HepG2 (cell line): Measurements from ENCODE around the gene PPP2R1B. TPM values are rescaled to one million over a fixed set of nuclear protein-coding genes. Genes with fewer than 3 reads are reported as not detected.

Experiments
- ATF7 ChIP-seq, 2 experiments: fragments of 450-650 bp in 1 of 2; sonication (generic) in 1 of 2; formaldehyde crosslinking in 1 of 2; IDR thresholded peaks; 2 replicates each; pipeline versions ENCODE4 v1.4.0 to v1.6.1; 2016 to 2020; ENCODE audit warnings: antibody characterized with exemption in 1 of 2, mild to moderate bottlenecking in 1 of 2, missing genetic modification reagents in 1 of 2
- DRAP1 ChIP-seq: IDR thresholded peaks from 2 replicates; pipeline ENCODE4 v1.6.1; 2016; ENCODE audit warnings: missing genetic modification reagents, missing compliant biosample characterization
- EZH2 ChIP-seq: conservative IDR thresholded peaks from 2 replicates; pipeline ENCODE4 v1.6.1; 2012; ENCODE audit warnings: mild to moderate bottlenecking, low read depth, low read length, moderate library complexity
- HDAC1 ChIP-seq: sonication (generic); formaldehyde crosslinking; IDR thresholded peaks from 2 replicates; pipeline ENCODE4 v1.5.1; 2020; ENCODE audit warnings: mild to moderate bottlenecking, missing genetic modification reagents
- KDM3A ChIP-seq: IDR thresholded peaks from 2 replicates; pipeline ENCODE4 v1.6.1; 2018; ENCODE audit warnings: low read depth, missing compliant biosample characterization
- PATZ1 ChIP-seq: sonication (generic); formaldehyde crosslinking; IDR thresholded peaks from 2 replicates; pipeline ENCODE4 v1.4.0; 2020; ENCODE audit warnings: missing genetic modification reagents
- POLR2A ChIP-seq, 2 experiments: IDR thresholded peaks; 2 replicates each; pipeline ENCODE4 v1.6.1; 2011; ENCODE audit warnings: low read depth in 2 of 2, low read length in 2 of 2, mild to moderate bottlenecking in 1 of 2, moderate library complexity in 1 of 2; ENCODE audit not compliant: insufficient read depth in 1 of 2
- SMC3 ChIP-seq: IDR thresholded peaks from 2 replicates; pipeline ENCODE4 v1.6.1; 2011; ENCODE audit warnings: low read length, improper control_type of control experiment
- SMYD3 ChIP-seq: sonication (generic); formaldehyde crosslinking; IDR thresholded peaks from 2 replicates; pipeline ENCODE4 v1.8.1; 2023; ENCODE audit warnings: mild to moderate bottlenecking, missing genetic modification reagents
- ZBTB43 ChIP-seq: sonication (generic); formaldehyde crosslinking; conservative IDR thresholded peaks from 2 replicates; pipeline ENCODE4 v1.4.0; 2020; ENCODE audit warnings: missing genetic modification reagents
- ZFYVE20 ChIP-seq: sonication (generic); formaldehyde crosslinking; IDR thresholded peaks from 2 replicates; pipeline ENCODE4 v1.8.0; 2023; ENCODE audit warnings: low read depth, mild to moderate bottlenecking, moderate library complexity, missing genetic modification reagents, borderline replicate concordance
- ZGPAT ChIP-seq: IDR thresholded peaks from 2 replicates; pipeline ENCODE4 v1.6.1; 2016; ENCODE audit warnings: mild to moderate bottlenecking
- ZNF232 ChIP-seq: sonication (generic); formaldehyde crosslinking; IDR thresholded peaks from 2 replicates; pipeline ENCODE4 v1.4.0; 2020; ENCODE audit warnings: missing genetic modification reagents, borderline replicate concordance
- ZNF318 ChIP-seq: sonication (generic); formaldehyde crosslinking; IDR thresholded peaks from 2 replicates; pipeline ENCODE4 v1.4.0; 2020; ENCODE audit warnings: mild to moderate bottlenecking, missing genetic modification reagents
- ZNF567 ChIP-seq: sonication (generic); formaldehyde crosslinking; IDR thresholded peaks from 2 replicates; pipeline ENCODE4 v1.8.1; 2023; ENCODE audit warnings: mild to moderate bottlenecking, missing genetic modification reagents, borderline replicate concordance
- ZNF598 ChIP-seq: sonication (generic); formaldehyde crosslinking; IDR thresholded peaks from 2 replicates; pipeline ENCODE4 v1.5.1; 2020; ENCODE audit warnings: mild to moderate bottlenecking, missing genetic modification reagents, borderline replicate concordance
- polyA plus RNA-seq, 8 experiments: library from polyadenylated mRNA; depleted of rRNA in 3 of 8; stranded (reverse) in 7 of 8; unstranded in 1 of 8; fragments of >200 nt; fragmentation: Illumina TruSeq in 4 of 8; extraction: Trizol in 4 of 8; gene quantifications; 2 replicates each; pipeline versions ENCODE4 v1.2.1 to v1.2.3, GENCODE V29; 2011 to 2016; ENCODE audit warnings: low read depth in 4 of 8, missing spikeins in 1 of 8, mixed read lengths in 1 of 8; ENCODE audit not compliant: insufficient read depth in 1 of 8
- total RNA-seq, 5 experiments: library from RNA; depleted of rRNA; stranded (reverse); fragments of >200 nt; fragmentation: Illumina TruSeq; extraction: Trizol; gene quantifications; 2 replicates each; pipeline ENCODE4 v1.2.3, GENCODE V29; 2016; ENCODE audit warnings: low read depth in 1 of 5

The PPP2R1B gene
- total and polyA plus RNA-seq, 2 of the 13 experiments (the other 11 are each of a cell fraction or from before 2014, with no cell fraction given): 22.1 to 56.8 TPM

GRCh38 chr11:111778047-111778558 is 11.9 kb upstream of the PPP2R1B start (continued):
- TF ChIP-seq ZBTB43 (CRISPR knock-in tag) (no peak), SMYD3 (CRISPR knock-in tag) (0 out of 2 replicates have a peak, but pooled peaks have one; percentile 19), SMC3 (no peak), KDM3A (CRISPR knock-in tag) (no peak), ZFYVE20 (no peak), ATF7 (IDR thresholded peaks at IDR 0.05) (no peak), ATF7 (CRISPR knock-in tag; IDR thresholded peaks at IDR 0.05) (no peak), ZGPAT (CRISPR knock-in tag) (peak; percentile 9; the same call in 1 of the 2 replicates), ZNF232 (CRISPR knock-in tag) (no peak), POLR2A (IDR thresholded peaks at IDR 0.05; ENCODE audit: insufficient read depth in 1 of 2, low read depth in 2 of 2, low read length in 2 of 2) (peak in 1 of 2 experiments; percentile 40; a peak in 1 of 4 replicates), ZNF318 (no peak), PATZ1 (CRISPR knock-in tag) (no peak), DRAP1 (CRISPR knock-in tag) (no peak; the same call in 1 of the 2 replicates), ZNF598 (CRISPR knock-in tag) (no peak), EZH2 (no peak), HDAC1 (CRISPR knock-in tag) (0 out of 2 replicates have a peak, but pooled peaks have one; percentile 29), ZNF567 (CRISPR knock-in tag) (no peak)
